HG03342 (cell line): ENCODE measurements around the gene SELENOO.
"Not testable (repeated sequence)": the region's sequence is repeated elsewhere in the genome, so short reads cannot be mapped to it uniquely, and the experiment has no call there.

Experiments
- ATAC-seq: cut with Tn5 transposase; IDR thresholded peaks from one replicate; pipeline ENCODE4 v1.9.1; 2021; ENCODE audit warnings: mild to moderate bottlenecking, moderate library complexity; ENCODE audit not compliant: unreplicated experiment

The SELENOO gene, protein sequence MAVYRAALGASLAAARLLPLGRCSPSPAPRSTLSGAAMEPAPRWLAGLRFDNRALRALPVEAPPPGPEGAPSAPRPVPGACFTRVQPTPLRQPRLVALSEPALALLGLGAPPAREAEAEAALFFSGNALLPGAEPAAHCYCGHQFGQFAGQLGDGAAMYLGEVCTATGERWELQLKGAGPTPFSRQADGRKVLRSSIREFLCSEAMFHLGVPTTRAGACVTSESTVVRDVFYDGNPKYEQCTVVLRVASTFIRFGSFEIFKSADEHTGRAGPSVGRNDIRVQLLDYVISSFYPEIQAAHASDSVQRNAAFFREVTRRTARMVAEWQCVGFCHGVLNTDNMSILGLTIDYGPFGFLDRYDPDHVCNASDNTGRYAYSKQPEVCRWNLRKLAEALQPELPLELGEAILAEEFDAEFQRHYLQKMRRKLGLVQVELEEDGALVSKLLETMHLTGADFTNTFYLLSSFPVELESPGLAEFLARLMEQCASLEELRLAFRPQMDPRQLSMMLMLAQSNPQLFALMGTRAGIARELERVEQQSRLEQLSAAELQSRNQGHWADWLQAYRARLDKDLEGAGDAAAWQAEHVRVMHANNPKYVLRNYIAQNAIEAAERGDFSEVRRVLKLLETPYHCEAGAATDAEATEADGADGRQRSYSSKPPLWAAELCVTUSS

DNA sequence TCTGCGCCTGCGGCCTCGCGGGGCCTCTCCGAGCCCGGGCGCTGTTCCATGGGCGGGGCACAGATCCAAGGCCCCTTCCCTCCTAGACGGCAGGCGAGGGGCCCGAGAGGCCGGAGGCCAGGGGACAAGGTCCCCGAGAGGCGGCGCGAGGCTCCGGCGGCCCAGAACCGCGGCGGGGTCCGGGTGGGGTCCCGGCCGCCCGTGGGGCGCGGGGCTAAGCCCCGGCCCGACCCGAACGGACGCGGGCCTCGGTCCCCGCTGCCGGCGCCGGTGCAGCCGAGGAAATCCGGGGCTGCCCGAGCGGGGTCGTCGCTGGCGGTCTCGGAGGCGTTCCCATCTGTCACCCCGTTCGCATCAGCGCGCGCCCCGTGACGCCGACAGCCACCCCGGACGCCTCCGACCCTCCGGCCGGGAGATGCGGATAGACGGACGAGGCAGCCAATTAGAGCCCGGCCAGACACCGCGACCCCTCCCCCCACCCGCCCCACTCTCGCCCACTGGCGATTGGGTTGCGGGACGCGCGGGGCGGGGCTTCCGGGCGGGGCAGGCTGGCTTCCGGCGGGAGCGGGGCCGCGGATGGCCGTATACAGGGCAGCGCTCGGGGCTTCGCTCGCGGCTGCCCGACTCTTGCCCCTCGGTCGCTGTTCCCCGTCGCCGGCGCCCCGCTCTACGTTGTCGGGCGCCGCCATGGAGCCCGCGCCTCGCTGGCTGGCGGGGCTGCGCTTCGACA, at the start of gene SELENOO:
SELENOO (plus strand) TSS at position 551 of the 730 bp plus-strand sequence; CDS start at position 577, 26 bp downstream.
- ATAC-seq: peak; percentile 64

DNA sequence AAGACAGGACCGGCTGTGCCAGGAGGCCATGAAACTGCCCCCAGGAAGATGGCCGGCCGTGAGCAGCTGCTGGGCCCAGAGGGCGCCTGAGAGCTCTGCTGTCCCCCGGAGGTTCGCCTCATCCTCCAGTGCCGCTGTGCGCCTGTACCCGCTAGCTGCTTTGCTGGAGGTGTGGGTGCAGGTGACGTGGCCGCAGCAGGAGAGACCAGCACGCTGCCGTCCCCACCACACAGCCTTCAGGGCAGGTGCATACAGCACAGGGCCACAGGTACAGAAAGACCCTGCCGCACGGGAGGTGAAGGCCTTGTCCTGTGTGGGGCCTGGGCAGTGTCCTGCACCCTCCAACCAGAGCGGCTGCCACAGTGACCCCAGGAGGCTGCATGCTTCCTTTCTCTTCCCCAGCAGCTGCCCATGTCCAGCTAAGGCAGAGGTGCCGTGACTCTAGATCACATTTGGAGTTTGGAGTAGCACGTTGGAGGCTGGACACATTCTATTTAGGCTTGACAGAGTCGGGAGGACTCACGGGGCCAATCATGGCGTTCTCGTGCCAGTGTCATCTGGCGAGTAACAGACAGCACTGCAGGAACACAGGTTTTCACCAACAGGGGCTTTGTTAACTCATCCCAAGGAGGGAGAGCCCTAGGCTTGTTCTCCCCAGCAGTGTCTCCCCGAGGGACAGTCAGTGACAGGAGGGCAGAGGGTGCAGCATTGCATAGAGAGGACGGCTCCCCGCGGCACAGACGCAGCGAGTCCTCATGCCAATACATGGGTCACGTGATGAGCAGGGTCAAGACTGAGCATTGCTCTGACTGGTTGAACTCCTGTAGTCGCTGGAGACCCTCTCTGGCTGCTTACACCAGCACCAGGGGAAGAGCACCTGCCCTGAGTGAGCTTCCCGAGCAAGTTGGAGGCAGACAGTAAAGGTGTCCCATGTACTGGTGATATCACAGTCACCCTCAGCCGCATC, 49.0 kb upstream of the SELENOO start:
- no peak for ATAC-seq

DNA sequence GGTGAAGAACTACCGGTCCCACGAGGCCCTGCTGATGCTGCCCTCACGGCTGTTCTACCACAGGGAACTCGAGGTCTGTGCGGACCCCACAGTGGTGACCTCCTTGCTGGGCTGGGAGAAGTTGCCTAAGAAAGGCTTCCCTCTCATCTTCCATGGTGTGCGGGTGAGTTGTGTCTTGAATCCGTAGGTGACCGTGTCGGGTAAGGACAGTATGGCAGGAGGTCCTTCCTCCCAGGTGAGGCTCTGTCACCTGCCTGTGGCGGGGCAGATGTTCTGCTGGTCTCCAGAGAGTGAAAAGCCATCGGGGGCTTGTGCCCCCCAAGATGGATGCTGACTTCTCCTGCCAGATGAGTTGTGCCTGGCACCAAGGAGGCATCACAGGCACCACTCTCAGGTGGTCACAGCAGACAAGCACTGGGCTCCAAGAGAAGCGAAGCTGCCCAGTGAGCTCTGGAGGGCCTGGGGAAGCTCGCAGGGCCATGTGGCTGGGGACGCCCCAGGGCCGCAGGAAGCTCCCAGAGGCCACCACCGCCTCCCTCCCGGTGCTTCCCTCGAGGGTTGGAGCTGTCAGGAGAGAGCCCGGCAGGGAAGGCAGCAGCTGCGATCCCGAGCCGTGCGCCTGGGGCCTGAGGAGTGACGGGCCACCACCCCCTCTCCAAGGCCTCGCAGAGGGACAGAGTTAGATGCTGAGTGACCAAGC, 47.6 kb upstream of the SELENOO start:
- ATAC-seq: no peak

DNA sequence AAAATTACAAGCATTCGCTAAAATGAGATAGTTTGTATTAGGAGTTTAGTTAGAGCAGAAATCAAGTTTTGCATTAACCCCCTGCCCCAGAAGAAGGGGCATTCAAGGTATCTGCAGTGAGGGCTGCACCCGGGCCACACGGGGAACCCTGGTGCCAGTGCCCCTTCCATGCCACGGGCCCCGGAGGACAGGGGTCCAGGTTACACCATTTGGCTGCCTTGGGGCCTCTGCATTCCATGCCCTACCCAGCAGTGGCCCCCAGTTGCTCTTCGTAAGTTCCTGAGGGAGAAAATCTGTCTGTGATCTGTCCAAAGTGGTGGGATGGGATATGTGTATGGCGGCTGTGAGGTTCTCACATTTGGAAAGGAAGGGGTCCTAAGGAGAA, 47.1 kb upstream of the SELENOO start:
- no peak for ATAC-seq

DNA sequence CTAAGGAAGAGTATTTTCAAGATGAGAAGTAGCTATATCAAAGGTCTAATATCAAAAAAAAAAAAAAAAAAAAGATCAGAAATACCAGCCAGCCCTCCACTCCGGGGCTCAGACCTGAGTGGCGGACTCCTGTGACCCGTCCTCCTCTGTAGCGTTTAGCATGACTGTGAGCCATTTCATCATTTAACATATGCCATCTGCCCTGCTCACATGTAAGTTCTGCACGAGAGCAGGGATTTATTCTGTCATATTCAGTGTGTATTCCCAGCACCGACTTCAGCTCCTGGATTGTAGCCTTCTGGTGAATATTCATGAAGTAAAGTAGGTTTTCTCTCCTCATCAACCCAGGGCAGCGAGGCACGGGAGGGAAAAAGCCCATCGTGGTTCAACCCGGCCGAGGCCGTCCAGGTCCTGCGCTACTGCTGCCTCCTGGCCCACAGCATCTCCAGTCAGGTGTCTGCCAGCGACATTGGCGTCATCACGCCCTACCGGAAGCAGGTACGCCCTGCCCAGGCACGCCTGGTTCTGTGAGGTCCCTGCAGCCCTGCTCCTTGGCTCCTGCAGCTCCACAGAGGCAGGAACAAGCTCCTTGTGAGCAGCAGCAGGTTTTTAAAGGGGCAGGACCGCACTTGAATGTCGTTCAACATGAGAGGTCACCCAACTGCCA, 43.0 kb upstream of the SELENOO start:
- no peak for ATAC-seq

DNA sequence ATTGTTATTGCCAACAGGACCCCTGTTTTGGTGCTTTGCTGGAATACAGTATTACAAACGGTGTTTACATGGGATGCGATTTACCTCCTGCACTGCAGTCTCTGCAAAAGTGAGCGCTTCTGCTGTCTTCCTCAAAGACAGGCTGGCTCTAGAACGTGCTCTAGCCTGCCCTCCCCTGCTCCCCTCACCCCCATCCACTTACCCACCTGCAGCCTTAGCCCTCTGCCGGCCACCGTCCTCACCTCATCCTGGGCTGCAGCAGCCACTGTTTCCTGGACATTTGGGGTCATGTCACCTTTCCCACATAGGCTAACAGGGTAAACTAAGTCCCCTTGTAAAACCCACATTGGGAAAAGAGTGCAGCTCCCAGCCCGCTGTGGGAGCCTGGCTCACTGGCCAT, 39.9 kb upstream of the SELENOO start:
- no peak for ATAC-seq

DNA sequence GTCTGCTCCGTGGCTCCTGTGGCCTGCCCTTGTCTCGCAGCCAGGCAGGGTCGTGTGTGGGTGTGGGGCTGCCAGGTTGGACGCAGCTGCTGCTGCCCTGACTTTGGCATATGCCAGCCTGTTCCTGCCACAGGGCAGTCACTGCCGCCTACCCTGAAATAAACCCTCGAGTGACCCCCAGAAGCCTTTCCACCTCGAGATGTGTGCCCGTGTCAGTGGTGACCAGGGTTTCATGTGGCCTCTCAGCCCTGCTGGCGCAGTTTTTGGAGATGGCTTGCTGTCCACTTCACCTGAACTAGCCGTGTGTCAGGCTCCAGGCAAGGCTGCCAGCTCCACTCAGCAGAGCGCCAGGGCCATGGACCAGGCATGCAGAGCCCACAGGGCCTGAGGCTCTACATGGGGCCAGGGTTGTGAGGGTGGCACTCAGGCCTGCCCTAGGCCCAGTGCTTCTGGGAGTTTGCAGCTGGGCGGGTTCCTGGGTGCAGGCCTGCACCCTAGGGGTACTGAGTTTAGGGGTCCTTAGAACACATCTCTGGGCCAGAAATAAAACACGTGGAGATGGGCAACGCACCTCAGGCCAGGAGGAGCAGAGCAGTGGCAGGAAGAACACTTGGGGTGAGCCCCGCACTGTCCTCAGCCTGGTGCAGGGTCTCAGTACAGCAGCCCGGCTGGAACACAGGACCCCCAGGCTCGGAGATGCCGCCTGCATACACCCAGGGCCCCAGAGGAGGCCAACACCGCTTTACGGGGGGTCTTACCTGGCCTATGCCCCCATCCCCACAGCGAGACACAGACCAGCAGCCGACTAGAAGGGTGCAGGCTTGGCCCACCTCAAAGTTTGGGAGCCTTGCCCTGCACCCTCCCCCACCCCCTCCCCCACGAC, 39.1 kb upstream of the SELENOO start:
- ATAC-seq: no peak

DNA sequence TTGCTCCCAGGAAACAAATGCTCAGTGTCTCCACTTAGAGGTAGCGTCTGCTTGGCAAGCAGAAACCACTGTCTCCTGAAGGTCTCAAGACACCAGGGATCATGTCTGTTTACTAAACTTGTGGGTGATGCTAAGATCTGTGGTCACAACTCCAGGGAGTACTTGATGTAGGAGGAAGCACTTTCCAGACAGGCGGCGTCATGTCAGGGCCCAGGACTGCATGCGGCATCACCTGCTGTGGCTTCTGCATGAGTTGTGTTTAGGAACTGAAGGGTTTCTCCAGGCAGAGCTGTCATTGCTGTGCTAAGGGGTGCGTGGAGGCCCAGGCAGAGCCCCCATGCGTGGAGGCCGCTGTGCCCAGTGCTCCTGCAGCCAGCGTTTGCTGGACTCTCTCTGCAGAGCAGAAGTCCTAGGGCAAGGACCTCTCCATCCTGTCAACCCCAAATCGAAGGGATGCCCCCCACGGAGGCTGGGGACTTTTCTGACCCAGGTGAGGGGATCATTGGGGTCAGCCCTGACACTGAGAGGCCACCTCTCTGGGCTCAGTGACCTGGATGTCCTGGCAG, 38.3 kb upstream of the SELENOO start:
- ATAC-seq: no peak

DNA sequence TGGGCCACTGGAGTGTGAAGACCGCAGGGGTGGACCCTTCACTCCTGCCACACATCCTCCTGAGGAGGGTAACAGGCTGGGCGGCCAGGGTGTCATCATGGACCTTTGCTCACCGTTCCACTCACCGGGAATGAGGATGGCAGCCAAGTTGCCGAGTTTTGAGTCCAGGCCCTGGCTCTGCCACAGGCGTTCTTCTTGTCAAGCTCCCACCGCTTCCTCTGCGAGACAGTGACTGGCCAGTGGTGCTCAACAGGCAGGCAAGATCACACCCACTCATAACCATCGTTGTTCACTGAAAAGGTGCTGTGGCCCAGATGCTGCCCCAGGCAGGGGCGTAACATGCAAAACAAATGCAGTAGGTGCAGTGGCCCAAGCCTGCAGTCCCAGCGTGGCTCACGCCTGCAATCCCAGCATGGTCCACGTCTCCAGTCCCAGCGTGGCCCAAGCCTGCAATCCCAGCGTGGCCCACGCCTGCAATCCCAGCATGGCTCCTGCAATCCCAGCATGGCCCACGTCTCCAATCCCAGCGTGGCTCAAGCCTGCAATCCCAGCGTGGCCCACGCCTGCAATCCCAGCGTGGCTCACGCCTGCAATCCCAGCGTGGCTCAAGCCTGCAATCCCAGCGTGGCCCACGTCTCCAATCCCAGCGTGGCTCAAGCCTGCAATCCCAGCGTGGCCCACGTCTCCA, 35.2 kb upstream of the SELENOO start:
- no peak for ATAC-seq

DNA sequence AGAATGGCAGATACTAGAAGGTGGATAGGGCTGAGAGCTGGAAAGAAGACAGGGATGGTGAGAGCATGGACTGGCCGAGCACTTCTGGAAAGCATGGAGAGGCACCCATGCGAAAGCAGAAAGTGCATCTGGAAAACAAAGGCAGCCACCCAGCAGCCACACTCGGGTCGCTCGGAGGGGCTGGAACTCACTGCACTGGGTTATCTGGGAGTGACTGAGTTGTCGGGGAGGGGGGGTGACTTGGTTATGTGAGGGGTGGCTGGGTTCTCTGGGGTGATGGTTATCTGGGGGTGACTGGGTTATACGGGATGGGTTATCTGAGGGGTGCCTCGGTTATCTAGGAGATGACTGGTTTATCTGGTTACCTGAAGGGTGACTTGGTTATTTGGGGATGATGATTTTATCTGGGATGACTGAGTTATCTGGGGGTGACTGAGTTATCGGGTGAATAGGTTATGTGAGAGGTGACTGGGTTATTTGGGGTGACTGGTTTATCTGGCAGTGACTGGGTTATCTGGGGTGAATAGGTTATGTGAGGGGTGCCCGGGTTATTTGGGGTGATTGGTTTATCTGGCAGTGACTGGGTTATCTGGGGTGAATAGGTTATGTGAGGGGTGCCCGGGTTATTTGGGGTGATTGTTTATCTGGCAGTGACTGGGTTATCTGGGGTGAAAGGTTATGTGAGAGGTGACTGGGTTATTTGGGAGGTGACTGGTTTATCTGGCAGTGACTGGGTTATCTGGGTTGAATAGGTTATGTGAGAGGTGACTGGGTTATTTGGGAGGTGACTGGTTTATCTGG, 32.9 kb upstream of the SELENOO start:
- no peak for ATAC-seq

DNA sequence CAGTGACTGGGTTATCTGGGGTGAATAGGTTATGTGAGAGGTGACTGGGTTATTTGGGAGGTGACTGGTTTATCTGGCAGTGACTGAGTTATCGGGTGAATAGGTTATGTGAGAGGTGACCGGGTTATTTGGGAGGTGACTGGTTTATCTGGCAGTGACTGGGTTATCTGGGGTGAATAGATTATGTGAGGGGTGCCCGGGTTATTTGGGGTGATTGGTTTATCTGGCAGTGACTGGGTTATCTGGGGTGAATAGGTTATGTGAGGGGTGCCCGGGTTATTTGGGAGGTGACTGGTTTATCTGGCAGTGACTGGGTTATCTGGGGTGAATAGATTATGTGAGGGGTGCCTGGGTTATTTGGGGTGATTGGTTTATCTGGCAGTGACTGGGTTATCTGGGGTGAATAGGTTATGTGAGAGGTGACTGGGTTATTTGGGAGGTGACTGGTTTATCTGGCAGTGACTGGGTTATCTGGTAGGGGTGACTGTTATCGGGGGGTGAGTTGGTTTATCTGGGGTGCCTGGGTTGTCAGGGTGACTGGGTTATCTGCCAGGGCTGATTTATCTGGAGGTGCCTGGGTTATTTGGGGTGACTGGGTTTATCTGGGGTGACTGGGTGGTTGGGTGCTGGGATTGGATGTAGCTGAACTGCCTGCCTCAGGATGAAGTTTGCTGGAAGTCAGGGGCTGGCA, 32.2 kb upstream of the SELENOO start:
- ATAC-seq: not testable (repeated sequence)

DNA sequence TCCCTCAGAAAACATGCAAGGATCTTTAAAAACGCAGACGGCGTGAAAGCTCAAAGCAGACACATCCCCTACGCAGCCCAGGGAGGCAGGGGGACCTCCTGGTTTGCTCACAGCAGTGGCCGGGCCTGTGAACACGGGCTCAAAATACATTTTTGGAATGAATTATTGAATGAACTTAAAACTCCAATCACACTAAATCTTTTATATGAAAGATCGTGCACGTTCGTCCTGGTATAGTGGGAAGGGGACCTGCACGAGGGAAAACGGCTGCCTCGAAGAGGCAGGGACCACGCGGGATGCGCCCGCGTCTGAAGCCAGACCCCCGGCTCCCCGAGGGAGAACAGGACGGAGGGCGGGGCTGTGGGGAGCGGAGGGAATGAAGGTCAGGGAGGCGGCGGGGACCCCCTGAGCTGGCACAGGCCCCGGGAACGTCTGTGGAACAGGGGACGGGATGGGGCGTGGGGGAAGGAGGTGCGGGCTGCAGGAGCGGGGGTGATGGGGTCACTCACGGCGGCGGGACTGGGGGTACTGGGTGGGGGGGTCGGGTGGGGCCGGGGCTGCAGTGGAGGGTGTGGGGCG, 31.5 kb upstream of the SELENOO start:
- ATAC-seq: no peak

DNA sequence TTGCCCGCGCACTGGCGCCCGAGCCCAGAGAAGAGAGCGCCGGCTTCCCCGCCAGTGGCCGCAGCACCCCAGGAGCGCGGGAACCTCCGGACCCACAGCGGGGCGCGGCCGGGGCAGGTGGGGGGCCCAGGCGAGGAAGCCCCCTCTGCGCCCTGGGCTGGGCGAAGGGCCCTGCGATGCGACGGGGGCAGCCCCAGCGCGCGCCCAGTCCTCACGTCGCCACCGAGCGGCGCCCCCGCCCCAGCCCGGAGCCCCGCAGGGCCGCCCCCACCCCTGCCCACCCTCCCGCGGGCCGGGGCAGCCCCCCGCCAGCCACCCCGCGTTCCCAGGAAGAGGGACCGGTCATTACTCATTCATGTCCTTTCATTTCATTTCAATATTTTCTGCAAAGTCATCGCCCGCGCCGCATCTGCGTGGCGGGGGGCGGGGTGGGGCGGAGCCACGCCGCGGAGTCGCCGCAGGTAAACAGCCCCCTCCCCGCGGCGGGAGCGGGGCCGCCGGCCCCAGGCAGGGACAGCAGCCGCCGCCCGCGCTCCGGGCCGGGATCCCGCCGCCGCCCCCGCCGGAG, 31.0 kb upstream of the SELENOO start:
- no peak for ATAC-seq

DNA sequence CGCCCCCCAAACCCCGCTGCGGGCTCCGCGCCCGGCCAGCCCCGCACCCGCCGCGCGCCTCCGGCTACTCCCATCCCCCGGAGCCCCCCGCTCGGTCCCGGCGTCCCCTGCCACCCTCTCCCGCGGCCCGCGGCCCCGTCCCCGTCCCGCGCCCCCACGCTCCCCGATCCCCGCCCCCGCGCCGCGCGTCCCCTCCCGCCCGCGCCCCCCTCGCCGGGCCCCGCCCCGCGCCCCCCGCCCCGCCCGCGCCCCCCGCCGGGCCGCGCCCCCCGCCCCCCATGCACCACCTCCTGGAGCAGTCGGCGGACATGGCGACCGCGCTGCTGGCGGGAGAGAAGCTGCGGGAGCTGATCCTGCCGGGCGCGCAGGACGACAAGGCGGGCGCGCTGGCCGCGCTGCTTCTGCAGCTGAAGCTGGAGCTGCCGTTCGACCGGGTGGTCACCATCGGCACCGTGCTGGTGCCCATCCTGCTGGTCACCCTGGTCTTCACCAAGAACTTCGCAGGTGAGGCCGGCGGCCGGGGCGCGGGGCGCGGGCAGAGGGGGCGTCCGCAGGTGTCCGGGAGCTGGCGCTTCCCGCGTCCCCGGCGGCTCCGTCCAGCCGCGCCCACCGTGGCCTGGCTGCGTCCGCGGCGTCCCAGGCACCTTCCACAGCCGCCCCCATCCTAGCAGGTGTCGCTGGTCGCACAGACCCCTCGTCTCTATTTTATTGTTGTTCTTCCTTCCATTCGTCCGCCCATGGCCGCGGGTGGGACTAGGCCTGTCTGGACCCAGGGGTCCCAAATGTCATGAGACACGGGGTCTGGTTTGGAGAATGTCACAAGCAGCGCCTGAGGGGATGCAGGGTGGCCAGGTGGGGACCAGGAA, 30.1 kb upstream of the SELENOO start, which contains the start of gene PANX2:
PANX2 (plus strand) TSS at position 279 of the 866 bp plus-strand sequence; CDS start at position 279, 0 bp downstream.
- ATAC-seq: no peak
